ENCODE results near the gene MEGF8. TPM values are rescaled to one million over a fixed set of nuclear protein-coding genes. Genes with fewer than 3 reads are reported as not detected.

The MEGF8 gene
- total RNA-seq, 3 donors from 2014 or later = 9.7 to 15.5 (median 10.8) TPM

- peak overlapping the region; percentile 97 to 100 for H3K27ac ChIP-seq
- peak in 1 of 2 donors; percentile 68 for DNase-seq (ENCODE audit: low spot score in 2 of 2)
- peak overlapping the region in 2 of 3 donors; percentile 41 to 83 for H3K4me3 ChIP-seq
- intact Hi-C loops (cut with DNase I; ENCODE audit: low total_unique reads) = no loop called here
- H3K36me3 ChIP-seq = no peaks in the 10 kb centered on the region
- H3K27me3 ChIP-seq = no peaks in the 10 kb centered on the region
- peaks cover 14 to 46% of the 10 kb centered on the region in 2 donors for H3K4me1 ChIP-seq
- TF ChIP-seq CTCF (IDR thresholded peaks at IDR 0.05) (no peak), POLR2A (IDR thresholded peaks at IDR 0.05) (no peak), POLR2AphosphoS5 (IDR thresholded peaks at IDR 0.05) (no peak)
- H3K9me3 ChIP-seq = no peaks in the 10 kb centered on the region
Measured at GRCh38 chr19:42278452-42279154, 46.8 kb upstream of the MEGF8 start.

- TF ChIP-seq POLR2AphosphoS5 (IDR thresholded peaks at IDR 0.05) = no peak
- TF ChIP-seq CTCF (IDR thresholded peaks at IDR 0.05) = no peak
- no peak for TF ChIP-seq POLR2A (IDR thresholded peaks at IDR 0.05)
- intact Hi-C loops (cut with DNase I; ENCODE audit: low total_unique reads) = no loop called here
- no peak for DNase-seq (ENCODE audit: low spot score in 2 of 2)
Measured at GRCh38 chr19:42279155-42279901, 46.1 kb upstream of the MEGF8 start.

GRCh38 chr19:42279902-42280814, 45.3 kb upstream of the MEGF8 start:
- Histone ChIP-seq H3K27ac (peak overlapping the region; percentile 97 to 100), H3K4me1 (peaks cover 17 to 40% of the 10 kb centered on the region in 2 donors), H3K27me3 (no peaks in the 10 kb centered on the region), H3K36me3 (no peaks in the 10 kb centered on the region), H3K9me3 (no peaks in the 10 kb centered on the region), H3K4me3 (peak overlapping the region; percentile 77 to 93 (median 83))
- DNase-seq (ENCODE audit: low spot score in 2 of 2) = peak; percentile 87 to 91
- intact Hi-C loops (cut with DNase I; ENCODE audit: low total_unique reads) = no loop called here
- no peak for TF ChIP-seq POLR2A (IDR thresholded peaks at IDR 0.05)
- TF ChIP-seq POLR2AphosphoS5 (IDR thresholded peaks at IDR 0.05) = peak; percentile 80 to 87 (median 81)
- peak; percentile 88 to 97 (median 88) for TF ChIP-seq CTCF (IDR thresholded peaks at IDR 0.05)

More at GRCh38 chr19:42279155-42279901, 46.1 kb upstream of the MEGF8 start:
- Histone ChIP-seq H3K27me3 (no peaks in the 10 kb centered on the region), H3K36me3 (no peaks in the 10 kb centered on the region), H3K9me3 (no peaks in the 10 kb centered on the region), H3K4me1 (peaks cover 14 to 46% of the 10 kb centered on the region in 2 donors), H3K27ac (peak overlapping the region; percentile 97 to 100), H3K4me3 (peak overlapping the region; percentile 77 to 93 (median 83))

GRCh38 chr19:42280815-42281145, 44.7 kb upstream of the MEGF8 start:
- no peaks in the 10 kb centered on the region for H3K9me3 ChIP-seq
- intact Hi-C loops (cut with DNase I; ENCODE audit: low total_unique reads) = no loop called here
- H3K27ac ChIP-seq = peak overlapping the region; percentile 97 to 100
- no peaks in the 10 kb centered on the region for H3K36me3 ChIP-seq
- no peak for DNase-seq (ENCODE audit: low spot score in 2 of 2)
- peaks cover 17 to 45% of the 10 kb centered on the region in 2 donors for H3K4me1 ChIP-seq
- TF ChIP-seq POLR2A (IDR thresholded peaks at IDR 0.05) = no peak
- no peak for TF ChIP-seq POLR2AphosphoS5 (IDR thresholded peaks at IDR 0.05)
- no peak for TF ChIP-seq CTCF (IDR thresholded peaks at IDR 0.05)
- peak overlapping the region; percentile 77 to 93 (median 83) for H3K4me3 ChIP-seq
- no peaks in the 10 kb centered on the region for H3K27me3 ChIP-seq

Data from breast epithelium (tissue), 4 donors.